HG03175 (cell line): Measurements from ENCODE around the gene SPRTN.
"Not testable (repeated sequence)": the region's sequence is repeated elsewhere in the genome, so short reads cannot be mapped to it uniquely, and the experiment has no call there.

Source experiments
- ATAC-seq: cut with Tn5 transposase; IDR thresholded peaks from one replicate; pipeline ENCODE4 v1.9.1; 2021; ENCODE audit warnings: mild to moderate bottlenecking, moderate library complexity; ENCODE audit not compliant: unreplicated experiment

Gene SPRTN

GRCh38 chr1:231335663-231336602 lies 2.2 kb upstream of the SPRTN start:
- ATAC-seq = no peak

GRCh38 chr1:231337043-231337471 lies 1.0 kb upstream of the SPRTN start:
- peak; percentile 16 for ATAC-seq

- peak; percentile 78 for ATAC-seq
Measured at GRCh38 chr1:231337472-231338269, 422 bp upstream of the SPRTN start, which contains the start of gene EXOC8. TSS of gene EXOC8 (minus strand) at chr1:231337852. CDS start at chr1:231337745, 107 bp downstream.

GRCh38 chr1:231340328-231341013 lies 2.4 kb downstream of the SPRTN start:
- ATAC-seq = no peak

- ATAC-seq = no peak
Measured at GRCh38 chr1:231347961-231348360, 9.9 kb downstream of the SPRTN start.

- ATAC-seq = no peak
Measured at GRCh38 chr1:231348442-231348841, 10.3 kb downstream of the SPRTN start.

GRCh38 chr1:231348856-231349255 lies 10.8 kb downstream of the SPRTN start:
- not testable (repeated sequence) for ATAC-seq

GRCh38 chr1:231351816-231352215 lies 13.7 kb downstream of the SPRTN start:
- ATAC-seq = no peak

GRCh38 chr1:231353086-231353485 lies 15.0 kb downstream of the SPRTN start:
- ATAC-seq = no peak

GRCh38 chr1:231354330-231355020 lies 16.4 kb downstream of the SPRTN start:
- no peak for ATAC-seq

GRCh38 chr1:231355171-231355570 lies 17.1 kb downstream of the SPRTN start:
- no peak for ATAC-seq

- no peak for ATAC-seq
Measured at GRCh38 chr1:231357187-231357772, 19.2 kb downstream of the SPRTN start.

- ATAC-seq = peak; percentile 86
Measured at GRCh38 chr1:231357831-231358354, 19.8 kb downstream of the SPRTN start.

- ATAC-seq = no peak
Measured at GRCh38 chr1:231359113-231359512, 21.0 kb downstream of the SPRTN start.

- ATAC-seq = no peak
Measured at GRCh38 chr1:231362325-231362724, 24.2 kb downstream of the SPRTN start.

GRCh38 chr1:231363624-231364023 lies 25.5 kb downstream of the SPRTN start:
- ATAC-seq = no peak

GRCh38 chr1:231364192-231364591 lies 26.1 kb downstream of the SPRTN start:
- ATAC-seq = no peak

- ATAC-seq = no peak
Measured at GRCh38 chr1:231369282-231369681, 31.2 kb downstream of the SPRTN start.

GRCh38 chr1:231372501-231372900 lies 34.4 kb downstream of the SPRTN start:
- ATAC-seq = no peak

GRCh38 chr1:231374394-231374793 lies 36.3 kb downstream of the SPRTN start:
- no peak for ATAC-seq
